Endothelial cell of umbilical vein (primary cell): ENCODE measurements around the gene BCAS4. TPM values are rescaled to one million over a fixed set of nuclear protein-coding genes. Genes with fewer than 3 reads are reported as not detected.

ENCODE experiments used
- BruUV-seq: library from RNA; stranded (reverse); fragments of 400-500 nt; replicated peaks from 2 replicates; lab custom pipeline; 2021; lab: Mats Ljungman, UMichigan
- CTCF ChIA-PET: fragments of 300-600, 350-600 bp; sonication (Branson Sonifier 250); formaldehyde crosslinking; loops from one replicate; lab custom pipeline; 2021; ENCODE audit warnings: antibody characterized with exemption, inconsistent platforms; lab: Charles Lee
- POLR2A ChIA-PET: fragments of 300-600, 350-600 bp; sonication (Branson Sonifier 250); formaldehyde crosslinking; loops from one replicate; lab custom pipeline; 2021; ENCODE audit warnings: antibody characterized with exemption, inconsistent platforms; lab: Charles Lee
- DNase-seq: peaks from one replicate; pipeline ENCODE4 v3.0.0-alpha.2; 2011; ENCODE audit warnings: low read depth, low spot score
- FAIRE-seq: peaks from 2 replicates; lab custom pipeline; 2011; peaks lifted over from hg19 to GRCh38; lab: Jason Lieb, UNC
- H2AFZ ChIP-seq: 2 replicates; pipeline ENCODE4 v1.6.0; 2012; ENCODE audit warnings: low read depth, low read length, control low read depth, inconsistent platforms
- H3K27ac ChIP-seq: 2 replicates; pipeline ENCODE4 v1.5.1; 2011; ENCODE audit warnings: low read depth, mild to moderate bottlenecking, control low read depth, low read length, moderate library complexity; ENCODE audit not compliant: insufficient read depth
- H3K27me3 ChIP-seq, 2 experiments: 2 replicates each; pipeline versions ENCODE4 v1.6.0 to v1.6.1; 2011; ENCODE audit warnings: low read length in 2 of 2, mixed read lengths in 1 of 2; ENCODE audit not compliant: control insufficient read depth in 2 of 2, insufficient read depth in 2 of 2
- H3K36me3 ChIP-seq, 2 experiments: 2 replicates in 1 of 2; 3 replicates in 1 of 2; pipeline ENCODE4 v1.5.1; 2011; ENCODE audit warnings: low read length in 2 of 2, mild to moderate bottlenecking in 1 of 2, moderate library complexity in 1 of 2; ENCODE audit not compliant: control insufficient read depth in 2 of 2, insufficient read depth in 2 of 2; ENCODE audit errors: extremely low read depth in 1 of 2
- H3K4me1 ChIP-seq: 3 replicates; pipeline ENCODE4 v1.5.1; 2011; ENCODE audit warnings: mild to moderate bottlenecking, low read length; ENCODE audit not compliant: control insufficient read depth, insufficient read depth; ENCODE audit errors: extremely low read depth
- H3K4me2 ChIP-seq: 2 replicates; pipeline ENCODE4 v1.6.1; 2011; ENCODE audit warnings: low read length, control low read depth, mixed read lengths; ENCODE audit not compliant: insufficient read depth
- H3K4me3 ChIP-seq, 3 experiments: fragments of 200-600 bp in 1 of 3; sonication (generic), shearing (Covaris generic) in 1 of 3; replicated peaks in 1 of 3; 2 replicates each; pipeline ENCODE4 v1.5.1; 2011 to 2016; ENCODE audit warnings: control low read depth in 3 of 3, low read length in 3 of 3, mild to moderate bottlenecking in 2 of 3, inconsistent platforms in 1 of 3, low read depth in 1 of 3, moderate library complexity in 1 of 3; ENCODE audit not compliant: insufficient read depth in 1 of 3
- H3K79me2 ChIP-seq: 2 replicates; pipeline ENCODE4 v1.6.0; 2012; ENCODE audit warnings: low read length, inconsistent platforms; ENCODE audit not compliant: control insufficient read depth, insufficient read depth
- H3K9ac ChIP-seq: replicated peaks from 2 replicates; pipeline ENCODE3; 2011; ENCODE audit warnings: low read length, control low read depth; ENCODE audit not compliant: insufficient read depth; ENCODE audit errors: extremely low read depth
- H3K9me1 ChIP-seq: replicated peaks from 3 replicates; pipeline ENCODE4 v1.6.0; 2011; ENCODE audit warnings: mild to moderate bottlenecking, low read length; ENCODE audit not compliant: control insufficient read depth, insufficient read depth; ENCODE audit errors: extremely low read depth
- H3K9me3 ChIP-seq: replicated peaks from 2 replicates; pipeline ENCODE4 v1.5.1; 2012; ENCODE audit warnings: low read length, inconsistent platforms; ENCODE audit not compliant: control insufficient read depth, insufficient read depth
- H4K20me1 ChIP-seq: replicated peaks from 2 replicates; pipeline ENCODE3; 2011; ENCODE audit warnings: mild to moderate bottlenecking, low read length; ENCODE audit not compliant: control insufficient read depth, insufficient read depth; ENCODE audit errors: extremely low read depth
- EZH2 ChIP-seq: IDR thresholded peaks from 2 replicates; pipeline ENCODE4 v1.6.1; 2012; ENCODE audit warnings: borderline replicate concordance, low read depth, mild to moderate bottlenecking, moderate library complexity, low read length, inconsistent platforms; ENCODE audit not compliant: severe bottlenecking
- JUN ChIP-seq: IDR thresholded peaks from 2 replicates; pipeline ENCODE4 v1.6.1; 2011; ENCODE audit warnings: borderline replicate concordance, low read depth; ENCODE audit not compliant: insufficient read length, insufficient read depth
- MYC ChIP-seq: IDR thresholded peaks from one replicate; pipeline ENCODE4 v1.6.1; 2011; ENCODE audit warnings: mild to moderate bottlenecking, low read depth, low read length
- POLR2A ChIP-seq: IDR thresholded peaks from 2 replicates; pipeline ENCODE4 v1.6.1; 2012; ENCODE audit warnings: low read depth, mild to moderate bottlenecking, control low read depth, low read length
- POLR2AphosphoS5 ChIP-seq: IDR thresholded peaks from 2 replicates; pipeline ENCODE4 v1.6.1; 2012; ENCODE audit warnings: low read depth, mild to moderate bottlenecking, control low read depth, low read length, moderate library complexity; ENCODE audit not compliant: insufficient read depth
- dilution Hi-C: fragments of 300-500 bp; cut with MboI; formaldehyde crosslinking; loops from one replicate; pipeline ENCODE4 v1.15.0; 2019; ENCODE audit warnings: low sequenced_read_pairs; ENCODE audit not compliant: extremely low pct_ligation_motif_present
- intact Hi-C: fragments of 100-400 bp; cut with micrococcal nuclease; formaldehyde crosslinking; loops from one replicate; pipeline ENCODE4 v1.10.0; 2022
- polyA plus RNA-seq, 4 experiments: library from polyadenylated mRNA; depleted of rRNA in 3 of 4; stranded (reverse) in 3 of 4; unstranded in 1 of 4; fragments of >200 nt; gene quantifications; 2 replicates each; pipeline versions ENCODE4 v1.2.1 to v1.2.3, GENCODE V29; 2011 to 2012; ENCODE audit warnings: missing spikeins in 1 of 4
- total RNA-seq: library from RNA; stranded (reverse); gene quantifications from 2 replicates; pipeline ENCODE4 v1.2.3, GENCODE V29; 2021
- TF ChIP-seq, protein P1 (sequence below): IDR thresholded peaks from 2 replicates; pipeline ENCODE4 v1.6.1; 2011; ENCODE audit not compliant: insufficient read depth, insufficient read length

The BCAS4 gene
- total and polyA plus RNA-seq, 2 donors (not counting 3 experiments of a cell fraction or from before 2014, with no cell fraction given): 1.0 to 1.5 TPM

DNA sequence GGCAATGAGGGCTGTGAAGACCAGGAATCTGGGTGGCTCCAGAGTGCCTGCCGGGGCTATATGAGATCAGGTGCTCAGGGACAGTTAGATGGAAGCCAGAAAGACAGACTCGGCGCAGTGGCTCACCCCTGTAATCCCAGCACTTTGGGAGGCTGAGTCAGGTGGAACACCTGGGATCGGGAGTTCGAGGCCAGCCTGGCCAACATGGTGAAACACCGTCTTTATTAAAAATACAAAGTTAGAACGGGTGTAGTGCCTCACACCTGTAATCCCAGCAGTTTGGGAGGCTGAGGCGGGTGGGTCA is 43.4 kb downstream of the BCAS4 start:
- TF ChIP-seq POLR2AphosphoS5 (no peak), MYC (no peak), POLR2A (no peak), JUN (no peak)
- TF ChIP-seq, protein P1, sequence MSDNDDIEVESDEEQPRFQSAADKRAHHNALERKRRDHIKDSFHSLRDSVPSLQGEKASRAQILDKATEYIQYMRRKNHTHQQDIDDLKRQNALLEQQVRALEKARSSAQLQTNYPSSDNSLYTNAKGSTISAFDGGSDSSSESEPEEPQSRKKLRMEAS: no peak
- BruUV-seq: no TSS peak
- no peak overlapping the region for H3K27ac ChIP-seq
- no peak overlapping the region for H3K4me2 ChIP-seq
- no peak for DNase-seq
- H3K9me3 ChIP-seq: no peaks in the 10 kb centered on the region
- no peaks in the 10 kb centered on the region for H3K9me1 ChIP-seq
- ChIA-PET CTCF (interaction anchor here (1.2 kb wide), 1 partner anchor 43 kb away, joined by 4 read pairs; the partner anchor contains the start of gene BCAS4), POLR2A (no interaction called here)
- intact Hi-C loops (no loop called here), dilution Hi-C loops (no loop called here)
- H3K36me3 ChIP-seq: no peaks in the 10 kb centered on the region
- no peak overlapping the region for H2AFZ ChIP-seq
- H3K4me1 ChIP-seq: no peaks in the 10 kb centered on the region
- H3K79me2 ChIP-seq: no peaks in the 10 kb centered on the region
- H3K4me3 ChIP-seq: no peak overlapping the region
- FAIRE-seq: no peak
- no peak overlapping the region for H3K9ac ChIP-seq
- no peaks in the 10 kb centered on the region for H3K27me3 ChIP-seq
- no peaks in the 10 kb centered on the region for H4K20me1 ChIP-seq

DNA sequence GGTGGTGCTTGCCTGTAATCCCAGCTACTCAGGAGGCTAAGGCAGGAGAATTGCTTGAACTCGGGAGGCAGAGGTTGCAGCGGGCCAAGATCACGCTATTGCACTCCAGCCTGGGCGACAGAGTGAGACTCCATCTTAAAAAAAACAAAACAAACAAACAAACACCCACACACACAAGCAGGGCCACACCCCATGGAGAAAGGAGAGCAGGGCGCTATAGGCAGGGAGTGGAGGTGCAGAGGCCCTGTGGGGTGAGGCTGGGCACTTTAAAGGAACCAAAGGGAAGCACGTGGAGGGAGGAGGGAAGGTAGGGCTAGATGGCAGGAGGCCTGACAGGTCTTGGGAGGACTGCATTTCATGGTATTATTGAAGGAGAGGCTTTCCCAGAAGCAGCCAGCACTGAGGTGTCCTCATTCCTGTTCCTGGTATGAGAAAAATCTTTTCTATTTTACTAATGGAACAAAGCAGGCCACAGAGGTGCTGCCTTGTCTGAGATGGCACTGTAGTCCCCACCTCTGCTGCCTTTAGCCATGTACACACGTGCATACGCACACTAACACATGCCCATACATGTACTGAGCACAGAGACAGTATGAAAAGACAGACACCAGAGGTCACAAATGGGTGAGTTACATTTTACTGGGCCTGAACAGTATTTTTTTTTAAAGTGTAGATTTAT is 44.0 kb downstream of the BCAS4 start:
- ChIA-PET POLR2A (no interaction called here), CTCF (no interaction called here)
- Histone ChIP-seq H3K4me3 (no peak overlapping the region), H3K27me3 (no peaks in the 10 kb centered on the region), H3K36me3 (no peaks in the 10 kb centered on the region), H4K20me1 (no peaks in the 10 kb centered on the region), H2AFZ (no peak overlapping the region), H3K4me2 (no peak overlapping the region), H3K9me1 (no peaks in the 10 kb centered on the region), H3K79me2 (no peaks in the 10 kb centered on the region), H3K9me3 (no peaks in the 10 kb centered on the region), H3K27ac (no peak overlapping the region), H3K9ac (no peak overlapping the region), H3K4me1 (no peaks in the 10 kb centered on the region)
- FAIRE-seq (no peak), DNase-seq (no peak)
- no peak for TF ChIP-seq JUN
- no peak for TF ChIP-seq EZH2
- TF ChIP-seq, protein P1: no peak
- no TSS peak for BruUV-seq
- intact Hi-C loops (no loop called here), dilution Hi-C loops (no loop called here)
